PFSK-1 (cell line): Measurements from ENCODE around the gene NCK2.

Experiments
- FOXP2 ChIP-seq: optimal IDR thresholded peaks from 2 replicates; pipeline ENCODE3; 2011; ENCODE audit warnings: borderline replicate concordance, control low read depth, inconsistent platforms; ENCODE audit not compliant: insufficient read depth; ENCODE audit errors: extremely low read length, extremely low read depth
- POLR2AphosphoS5 ChIP-seq: IDR thresholded peaks from 2 replicates; pipeline ENCODE4 v1.6.1; 2012; ENCODE audit warnings: low read depth, mild to moderate bottlenecking, control low read depth, low read length, moderate library complexity
- REST ChIP-seq, 2 experiments: IDR thresholded peaks; 2 replicates each; pipeline versions ENCODE4 v1.6.1 to v1.8.0; 2011 to 2012; ENCODE audit warnings: low read depth in 2 of 2, low read length in 2 of 2, control low read depth in 1 of 2, inconsistent platforms in 1 of 2, mild to moderate bottlenecking in 1 of 2, moderate library complexity in 1 of 2; ENCODE audit not compliant: insufficient read depth in 1 of 2
- SIN3A ChIP-seq: IDR thresholded peaks from 2 replicates; pipeline ENCODE4 v1.6.1; 2012; ENCODE audit warnings: mild to moderate bottlenecking, low read length, moderate library complexity, borderline replicate concordance; ENCODE audit not compliant: insufficient read depth
- TAF1 ChIP-seq: IDR thresholded peaks from 2 replicates; pipeline ENCODE4 v1.6.1; 2012; ENCODE audit warnings: low read length, control low read depth, borderline replicate concordance; ENCODE audit not compliant: insufficient read depth

The NCK2 gene

GRCh38 chr2:105841551-105841950 is 96.8 kb downstream of the NCK2 start:
- TF ChIP-seq REST (IDR thresholded peaks at IDR 0.05; ENCODE audit: insufficient read depth in 1 of 2, low read depth in 2 of 2, low read length in 2 of 2) (no peak), POLR2AphosphoS5 (no peak), SIN3A (no peak), TAF1 (no peak), FOXP2 (no peak)

GRCh38 chr2:105842555-105842954 is 97.8 kb downstream of the NCK2 start:
- TF ChIP-seq FOXP2 (no peak), SIN3A (no peak), POLR2AphosphoS5 (no peak), TAF1 (no peak), REST (IDR thresholded peaks at IDR 0.05; ENCODE audit: insufficient read depth in 1 of 2, low read depth in 2 of 2, low read length in 2 of 2) (no peak)

GRCh38 chr2:105843476-105844374 is 99.0 kb downstream of the NCK2 start:
- no peak for TF ChIP-seq TAF1
- TF ChIP-seq POLR2AphosphoS5 = no peak
- no peak for TF ChIP-seq REST (IDR thresholded peaks at IDR 0.05; ENCODE audit: insufficient read depth in 1 of 2, low read depth in 2 of 2, low read length in 2 of 2)
- no peak for TF ChIP-seq SIN3A
- TF ChIP-seq FOXP2 = no peak

- no peak for TF ChIP-seq TAF1
- TF ChIP-seq POLR2AphosphoS5 = no peak
- TF ChIP-seq REST (IDR thresholded peaks at IDR 0.05; ENCODE audit: insufficient read depth in 1 of 2, low read depth in 2 of 2, low read length in 2 of 2) = no peak
- no peak for TF ChIP-seq SIN3A
- TF ChIP-seq FOXP2 = no peak
Measured at GRCh38 chr2:105845976-105846375, 101.3 kb downstream of the NCK2 start.
